GM12878 (cell line): ENCODE measurements around the gene COX6B2. TPM values are rescaled to one million over a fixed set of nuclear protein-coding genes. Genes with fewer than 3 reads are reported as not detected.

Source experiments
- ATAC-seq: fragments of 200-7000 bp; cut with Tn5 transposase; 3 replicates; pipeline ENCODE4 v1.9.1; 2020; ENCODE audit warnings: mild to moderate bottlenecking, moderate library complexity
- BruUV-seq: library from RNA; stranded (reverse); fragments of 400-500 nt; replicated peaks from 2 replicates; lab custom pipeline; 2021; lab: Mats Ljungman, UMichigan
- CTCF ChIA-PET: fragments of 300-600 bp; sonication (Branson Sonifier 250); formaldehyde crosslinking; extraction: SDS; loops from one replicate; lab custom pipeline; 2021; ENCODE audit warnings: inconsistent platforms; lab: Yijun Ruan, JAX
- POLR2A ChIA-PET: fragments of 350-600 bp; formaldehyde crosslinking; extraction: SDS; loops from one replicate; lab custom pipeline; 2021; ENCODE audit warnings: inconsistent platforms; lab: Charles Lee
- RAD21 ChIA-PET: fragments of 300-600 bp; sonication (Branson Sonifier 250); formaldehyde crosslinking; loops from one replicate; lab custom pipeline; 2023; ENCODE audit warnings: antibody characterized with exemption; ENCODE audit not compliant: unreplicated experiment; lab: Charles Lee
- SMC1A ChIA-PET: fragments of 300-600 bp; sonication (Branson Sonifier 250); formaldehyde crosslinking; loops from one replicate; lab custom pipeline; 2023; ENCODE audit not compliant: unreplicated experiment, uncharacterized antibody; lab: Charles Lee
- DNase-seq: peaks from one replicate; pipeline ENCODE4 v3.0.0-alpha.2; 2011; ENCODE audit warnings: low read depth, low spot score
- FAIRE-seq: peaks from 3 replicates; lab custom pipeline; 2011; peaks lifted over from hg19 to GRCh38; lab: Jason Lieb, UNC
- H2AFZ ChIP-seq: 2 replicates; pipeline ENCODE4 v1.6.0; 2011; ENCODE audit warnings: low read depth, low read length, control low read depth; ENCODE audit not compliant: control insufficient read depth
- H3K27ac ChIP-seq: 2 replicates; pipeline ENCODE4 v1.5.1; 2011; ENCODE audit warnings: control low read depth; ENCODE audit not compliant: control insufficient read depth, insufficient read depth
- H3K27me3 ChIP-seq, 2 experiments: replicated peaks in 1 of 2; 2 replicates each; pipeline versions ENCODE4 v1.6.0 to v1.6.1; 2011; ENCODE audit warnings: low read length in 1 of 2; ENCODE audit not compliant: control insufficient read depth in 2 of 2, insufficient read depth in 2 of 2
- H3K36me3 ChIP-seq, 2 experiments: 2 replicates each; pipeline ENCODE4 v1.5.1; 2011; ENCODE audit warnings: low read length in 1 of 2; ENCODE audit not compliant: control insufficient read depth in 2 of 2, insufficient read depth in 2 of 2
- H3K4me1 ChIP-seq: 2 replicates; pipeline ENCODE4 v1.6.1; 2011; ENCODE audit warnings: mild to moderate bottlenecking, low read length, moderate library complexity, mixed read lengths; ENCODE audit not compliant: control insufficient read depth, insufficient read depth
- H3K4me2 ChIP-seq: 2 replicates; pipeline ENCODE4 v1.6.0; 2011; ENCODE audit warnings: control low read depth; ENCODE audit not compliant: control insufficient read depth, insufficient read depth
- H3K4me3 ChIP-seq: fragments of 200-600 bp; sonication (generic); 2 replicates; pipeline ENCODE4 v1.5.1; 2016
- H3K79me2 ChIP-seq: 2 replicates; pipeline ENCODE4 v1.6.0; 2011; ENCODE audit warnings: low read length; ENCODE audit not compliant: control insufficient read depth, insufficient read depth
- H3K9ac ChIP-seq: 2 replicates; pipeline ENCODE4 v1.8.0; 2011; ENCODE audit warnings: low read length, control low read depth, mixed read lengths; ENCODE audit not compliant: control insufficient read depth, insufficient read depth
- H3K9me3 ChIP-seq: replicated peaks from 3 replicates; pipeline ENCODE4 v1.5.1; 2011; ENCODE audit warnings: mild to moderate bottlenecking, low read length; ENCODE audit not compliant: control insufficient read depth, insufficient read depth
- H4K20me1 ChIP-seq: 2 replicates; pipeline ENCODE4 v1.6.0; 2011; ENCODE audit not compliant: control insufficient read depth, insufficient read depth
- CHD4 ChIP-seq: fragments of 200-600 bp; sonication (generic); IDR thresholded peaks from 2 replicates; pipeline ENCODE4 v1.6.1; 2016; ENCODE audit warnings: mild to moderate bottlenecking
- HDAC6 ChIP-seq: fragments of 200-600 bp; sonication (generic); IDR thresholded peaks from one replicate; pipeline ENCODE4 v1.8.0; 2017; ENCODE audit warnings: antibody characterized with exemption; ENCODE audit not compliant: unreplicated experiment
- MTA3 ChIP-seq: IDR thresholded peaks from 2 replicates; pipeline ENCODE4 v1.6.1; 2012; ENCODE audit warnings: low read length, inconsistent platforms, borderline replicate concordance
- MXI1 ChIP-seq: fragments of 150-350 bp; IDR thresholded peaks from 2 replicates; pipeline ENCODE4 v1.6.1; 2011; ENCODE audit warnings: low read depth, mild to moderate bottlenecking, inconsistent platforms, low read length, improper control_type of control experiment
- NFXL1 ChIP-seq: fragments of 450-650 bp; IDR thresholded peaks from 2 replicates; pipeline ENCODE4 v1.6.1; 2017; ENCODE audit warnings: antibody characterized with exemption, mild to moderate bottlenecking, borderline replicate concordance
- PML ChIP-seq: IDR thresholded peaks from 2 replicates; pipeline ENCODE4 v1.6.1; 2012; ENCODE audit warnings: low read length, inconsistent platforms
- SMC3 ChIP-seq: IDR thresholded peaks from 2 replicates; pipeline ENCODE4 v1.6.1; 2011; ENCODE audit warnings: low read length, improper control_type of control experiment, borderline replicate concordance
- TAF1 ChIP-seq: IDR thresholded peaks from 2 replicates; pipeline ENCODE4 v1.6.1; 2011; ENCODE audit warnings: mild to moderate bottlenecking, low read depth, low read length, borderline replicate concordance
- WGBS: methylation state at CpG from one replicate; pipeline ENCODE4 v1.1.6; 2016; ENCODE audit warnings: low lambda C conversion rate; ENCODE audit not compliant: insufficient replicate concordance, insufficient coverage; ENCODE audit errors: missing lambda C conversion rate; 5-methylcytosine and 5-hydroxymethylcytosine counted together
- in situ Hi-C: fragments of 300-500 bp; cut with MboI; formaldehyde crosslinking; loops from 9 replicates; pipeline ENCODE4 v1.14.3; 2018; ENCODE audit warnings: mixed read lengths
- intact Hi-C: fragments of 100-400 bp; cut with micrococcal nuclease; formaldehyde crosslinking; loops from one replicate; pipeline ENCODE4 v1.14.2; 2022; ENCODE audit not compliant: unreplicated experiment
- polyA plus RNA-seq, 11 experiments: library from polyadenylated mRNA; depleted of rRNA in 4 of 11; unstranded in 6 of 11; stranded (reverse) in 5 of 11; fragments of >200 nt; fragmentation: Nextera tagmentation in 4 of 11; fragmentation: Illumina TruSeq in 1 of 11; extraction: Ambion mirVana in 4 of 11; extraction: Trizol in 1 of 11; gene quantifications; 1 replicate in 1 of 11; 2 replicates in 10 of 11; pipeline versions ENCODE4 v1.2.1 to v1.2.3, GENCODE V29; 2011 to 2016; ENCODE audit warnings: inconsistent platforms in 2 of 11, missing spikeins in 2 of 11, low read depth in 1 of 11
- total RNA-seq, 4 experiments: library from RNA; depleted of rRNA in 3 of 4; stranded (reverse); fragments of >200 nt in 3 of 4; fragmentation: Illumina TruSeq in 1 of 4; extraction: Trizol in 1 of 4; gene quantifications; 2 replicates each; pipeline versions ENCODE4 v1.2.1 to v1.2.3, GENCODE V29; 2013 to 2021

The COX6B2 gene
- total and polyA plus RNA-seq, 10 of the 15 experiments (the other 5 are each of a cell fraction or from before 2014, with no cell fraction given) = 0.05 to 0.08 (median 0.07) TPM; not detected in 6

DNA sequence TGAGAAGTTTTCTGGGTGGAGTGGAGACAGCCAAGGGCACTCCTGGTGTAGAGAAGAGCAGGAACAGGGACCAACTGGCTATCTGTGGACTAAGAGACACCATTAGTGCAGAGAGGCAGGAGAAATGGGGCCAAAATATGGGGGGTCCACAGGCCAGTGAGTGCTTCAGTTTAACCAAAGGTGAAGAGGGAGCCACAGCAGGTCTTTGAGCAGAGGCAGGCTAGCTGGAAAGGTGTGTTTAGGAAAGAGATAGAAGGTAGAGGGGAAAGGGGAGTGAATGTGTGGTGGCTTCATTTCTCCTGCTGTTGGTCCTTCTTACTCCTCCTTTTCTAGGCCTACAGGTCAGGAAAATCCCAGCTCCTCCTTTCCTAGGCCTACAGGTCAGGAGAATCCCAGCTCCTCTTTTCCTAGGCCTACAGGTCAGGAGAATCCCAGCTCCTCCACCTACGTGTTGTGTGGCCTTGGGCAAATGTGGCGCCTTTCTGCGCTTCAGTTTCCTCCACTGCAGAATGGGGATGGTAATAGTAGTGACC lies 28.1 kb upstream of the COX6B2 start:
- ChIA-PET SMC1A (interaction anchor here (0.8 to 3.1 kb wide), 4 partner anchors 44 to 241 kb away, joined by 3 to 22 read pairs (median 10); partner anchors contain the start of gene KMT5C), POLR2A (interaction anchor here (1.1 to 3.1 kb wide), 5 partner anchors 24 to 272 kb away, joined by 3 to 26 read pairs (median 19); partner anchors contain the start of genes KMT5C, U2AF2 and UBE2S), RAD21 (interaction anchor here (0.7 to 3.1 kb wide), 4 partner anchors 44 to 242 kb away, joined by 4 to 28 read pairs (median 16); partner anchors contain the start of gene KMT5C), CTCF (interaction anchor here (1.0 to 3.4 kb wide), 6 partner anchors 43 to 223 kb away, joined by 3 to 49 read pairs (median 11); partner anchors contain the start of gene KMT5C)
- FAIRE-seq (no peak), DNase-seq (no peak), ATAC-seq (no peak)
- in situ Hi-C loops (no loop called here), intact Hi-C loops (loop anchor here (5.0 to 10.0 kb wide), 3 partner anchors 80 to 768 kb away; partner anchors contain the start of gene PPP6R1)
- H3K9me3 ChIP-seq = no peaks in the 10 kb centered on the region
- 65% methylated on average over 3 of the region's 3 CpGs for WGBS
- peaks cover 15% of the 10 kb centered on the region for H3K4me1 ChIP-seq
- H2AFZ ChIP-seq = no peak overlapping the region
- H3K4me3 ChIP-seq = peak overlapping the region; percentile 72; the same call in 1 of the 2 replicates
- H3K27ac ChIP-seq = no peak overlapping the region
- peaks cover 3 to 7% of the 10 kb centered on the region in 2 experiments; a peak in 2 of 4 replicates for H3K36me3 ChIP-seq
- H3K9ac ChIP-seq = peak overlapping the region; percentile 58
- BruUV-seq = no TSS peak
- TF ChIP-seq HDAC6 (no peak), CHD4 (no peak), MTA3 (no peak), PML (no peak), NFXL1 (no peak), SMC3 (no peak), TAF1 (no peak), MXI1 (no peak)
- H3K4me2 ChIP-seq = peak overlapping the region; percentile 58
- no peaks in the 10 kb centered on the region for H3K27me3 ChIP-seq
- H4K20me1 ChIP-seq = peaks cover 11% of the 10 kb centered on the region
- peaks cover 25% of the 10 kb centered on the region for H3K79me2 ChIP-seq
